Upper lobe of left lung (tissue), 4 donors: ENCODE data around the gene ZNF75A.
A peak's percentile ranks its signal among the peaks of the same experiment; 100 is the strongest.

Experiments used
- POLR2A ChIP-seq, 4 donors: fragments of 450-650 bp; IDR thresholded peaks; one replicate each; pipeline ENCODE4 v1.5.1; 2016 to 2017; ENCODE audit warnings: antibody characterized with exemption in 4 of 4, mild to moderate bottlenecking in 2 of 4
- TF ChIP-seq, protein P1 (sequence below), 6 experiments: fragments of 450-650 bp in 4 of 6; fragments of 200-600 bp in 2 of 6; sonication (generic) in 2 of 6; IDR thresholded peaks; one replicate each; pipeline ENCODE4 v1.5.1; 2016 to 2019; ENCODE audit warnings: antibody characterized with exemption in 6 of 6

DNA sequence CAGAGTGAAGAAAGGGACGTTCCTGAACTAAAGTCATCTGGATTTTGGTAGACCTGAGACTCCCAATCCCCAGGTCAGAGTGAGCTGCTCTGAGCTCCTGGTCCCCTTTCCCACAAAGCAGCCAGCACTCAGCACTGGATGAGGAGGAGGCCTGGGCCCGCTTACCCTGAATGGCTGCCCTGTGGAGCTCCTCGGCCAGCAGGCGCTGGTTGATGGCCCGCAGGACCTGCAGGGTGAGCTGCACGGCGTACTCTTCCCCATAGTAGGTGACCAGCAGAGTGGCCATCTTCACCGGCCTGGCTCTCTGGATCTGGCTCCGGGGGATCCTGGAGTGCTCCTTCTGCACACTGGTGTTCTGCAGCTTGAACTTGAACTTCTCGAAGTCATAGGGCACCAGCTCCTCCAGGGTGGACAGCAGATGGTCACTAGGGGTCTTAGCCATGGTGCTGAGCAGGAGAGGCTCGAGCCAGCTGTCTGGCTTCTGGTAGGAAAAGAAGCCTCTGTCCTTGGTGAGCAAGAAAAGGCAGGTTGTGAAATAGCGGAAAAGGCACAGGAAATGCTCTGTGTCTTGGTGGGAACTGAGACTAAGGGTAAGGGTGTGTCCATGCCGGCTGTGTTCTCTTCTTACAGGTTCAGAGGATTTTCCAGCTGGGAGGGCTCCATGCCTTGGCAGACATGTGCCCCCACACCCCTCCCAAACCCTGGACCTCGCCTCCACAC lies 49.0 kb upstream of the ZNF75A start, which contains the start of gene MEFV:
- TF ChIP-seq, protein P1, sequence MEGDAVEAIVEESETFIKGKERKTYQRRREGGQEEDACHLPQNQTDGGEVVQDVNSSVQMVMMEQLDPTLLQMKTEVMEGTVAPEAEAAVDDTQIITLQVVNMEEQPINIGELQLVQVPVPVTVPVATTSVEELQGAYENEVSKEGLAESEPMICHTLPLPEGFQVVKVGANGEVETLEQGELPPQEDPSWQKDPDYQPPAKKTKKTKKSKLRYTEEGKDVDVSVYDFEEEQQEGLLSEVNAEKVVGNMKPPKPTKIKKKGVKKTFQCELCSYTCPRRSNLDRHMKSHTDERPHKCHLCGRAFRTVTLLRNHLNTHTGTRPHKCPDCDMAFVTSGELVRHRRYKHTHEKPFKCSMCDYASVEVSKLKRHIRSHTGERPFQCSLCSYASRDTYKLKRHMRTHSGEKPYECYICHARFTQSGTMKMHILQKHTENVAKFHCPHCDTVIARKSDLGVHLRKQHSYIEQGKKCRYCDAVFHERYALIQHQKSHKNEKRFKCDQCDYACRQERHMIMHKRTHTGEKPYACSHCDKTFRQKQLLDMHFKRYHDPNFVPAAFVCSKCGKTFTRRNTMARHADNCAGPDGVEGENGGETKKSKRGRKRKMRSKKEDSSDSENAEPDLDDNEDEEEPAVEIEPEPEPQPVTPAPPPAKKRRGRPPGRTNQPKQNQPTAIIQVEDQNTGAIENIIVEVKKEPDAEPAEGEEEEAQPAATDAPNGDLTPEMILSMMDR (IDR thresholded peaks at IDR 0.05), result no peak
- peak in 1 of 4 donors; percentile 45 for TF ChIP-seq POLR2A (IDR thresholded peaks at IDR 0.05)
